Epithelial cell of proximal tubule (primary cell): ENCODE data around the gene SCP2D1. TPM values are rescaled to one million over a fixed set of nuclear protein-coding genes. Genes with fewer than 3 reads are reported as not detected.

ENCODE experiments used
- DNase-seq: peaks from one replicate; pipeline ENCODE4 v3.0.0-alpha.2; 2011; ENCODE audit warnings: low read depth
- H3K4me3 ChIP-seq: 2 replicates; pipeline ENCODE4 v1.5.1; 2011; ENCODE audit warnings: low read depth, mild to moderate bottlenecking, low read length
- total RNA-seq: library from RNA; depleted of rRNA; stranded (reverse); fragments of >200 nt; gene quantifications from 2 replicates; pipeline ENCODE4 v1.2.3, GENCODE V29; 2015
- TF ChIP-seq, protein P1 (sequence below): conservative IDR thresholded peaks from 2 replicates; pipeline ENCODE4 v1.5.1; 2012; ENCODE audit warnings: low read depth, mild to moderate bottlenecking, low read length

Gene SCP2D1
- total RNA-seq, 1 donor from 2014 or later, result not detected

DNA sequence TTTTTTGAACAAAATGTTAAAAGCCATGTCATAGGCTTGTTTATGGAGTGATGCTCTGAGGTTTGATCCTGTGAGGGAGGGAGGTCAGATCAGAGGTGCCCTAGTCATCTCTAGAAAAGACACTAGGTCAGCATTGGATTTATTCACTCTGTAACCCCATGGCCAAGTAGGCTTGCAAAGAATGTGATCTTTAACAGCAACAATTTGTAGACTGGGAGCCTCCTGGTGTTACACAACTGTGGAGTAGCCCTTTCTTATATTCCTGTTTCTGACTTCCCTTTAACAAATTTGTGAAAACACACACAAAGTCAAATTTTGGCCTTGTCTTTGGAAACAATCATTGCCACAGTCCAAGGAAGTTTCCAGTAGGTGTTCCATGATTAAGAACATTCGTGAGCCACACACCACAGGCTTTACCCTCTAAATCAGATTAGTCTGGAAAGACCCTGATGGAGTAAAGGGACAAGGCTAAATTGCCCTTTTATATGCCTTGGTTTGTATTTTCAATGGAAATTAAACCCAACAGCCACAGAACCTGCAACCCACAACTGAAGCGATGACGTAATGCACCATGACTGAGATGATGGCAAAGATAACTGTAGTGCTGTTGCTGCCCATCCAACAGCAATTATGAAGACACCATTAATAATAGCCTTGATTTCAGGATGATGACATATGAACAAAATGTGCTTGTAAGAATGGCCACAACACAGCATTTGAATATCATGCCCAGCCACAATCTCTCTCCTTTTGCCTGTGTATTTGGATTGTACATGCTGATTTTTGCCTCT is 22.1 kb downstream of the SCP2D1 start:
- H3K4me3 ChIP-seq, result no peak overlapping the region
- TF ChIP-seq, protein P1, sequence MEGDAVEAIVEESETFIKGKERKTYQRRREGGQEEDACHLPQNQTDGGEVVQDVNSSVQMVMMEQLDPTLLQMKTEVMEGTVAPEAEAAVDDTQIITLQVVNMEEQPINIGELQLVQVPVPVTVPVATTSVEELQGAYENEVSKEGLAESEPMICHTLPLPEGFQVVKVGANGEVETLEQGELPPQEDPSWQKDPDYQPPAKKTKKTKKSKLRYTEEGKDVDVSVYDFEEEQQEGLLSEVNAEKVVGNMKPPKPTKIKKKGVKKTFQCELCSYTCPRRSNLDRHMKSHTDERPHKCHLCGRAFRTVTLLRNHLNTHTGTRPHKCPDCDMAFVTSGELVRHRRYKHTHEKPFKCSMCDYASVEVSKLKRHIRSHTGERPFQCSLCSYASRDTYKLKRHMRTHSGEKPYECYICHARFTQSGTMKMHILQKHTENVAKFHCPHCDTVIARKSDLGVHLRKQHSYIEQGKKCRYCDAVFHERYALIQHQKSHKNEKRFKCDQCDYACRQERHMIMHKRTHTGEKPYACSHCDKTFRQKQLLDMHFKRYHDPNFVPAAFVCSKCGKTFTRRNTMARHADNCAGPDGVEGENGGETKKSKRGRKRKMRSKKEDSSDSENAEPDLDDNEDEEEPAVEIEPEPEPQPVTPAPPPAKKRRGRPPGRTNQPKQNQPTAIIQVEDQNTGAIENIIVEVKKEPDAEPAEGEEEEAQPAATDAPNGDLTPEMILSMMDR, result no peak
- DNase-seq, result no peak

GRCh38 chr20:18837718-18838117 is 24.1 kb downstream of the SCP2D1 start:
- no peak overlapping the region for H3K4me3 ChIP-seq
- TF ChIP-seq, protein P1, result no peak
- DNase-seq, result no peak

- TF ChIP-seq, protein P1, result no peak
- no peak for DNase-seq
- no peak overlapping the region for H3K4me3 ChIP-seq
Measured at GRCh38 chr20:18839507-18840247, 26.1 kb downstream of the SCP2D1 start.

DNA sequence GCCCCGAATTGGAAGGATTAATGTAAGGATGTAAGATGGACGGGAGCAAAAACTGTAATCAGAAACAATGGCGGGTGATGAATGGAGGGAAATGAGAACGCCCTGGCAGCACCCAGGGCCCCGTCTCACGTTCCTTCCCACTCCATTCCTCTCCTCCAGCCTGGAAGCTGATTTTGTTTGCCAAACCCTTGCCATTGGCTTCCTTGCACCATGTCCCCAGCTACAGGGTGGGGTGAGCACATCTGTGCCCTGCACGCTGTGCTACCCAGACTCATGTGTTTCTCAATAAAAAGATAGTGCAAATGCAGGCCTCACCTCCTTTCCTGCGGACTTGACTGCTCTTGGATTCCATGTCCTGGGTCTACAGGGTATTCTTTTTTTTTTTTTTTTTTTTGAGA is 26.7 kb downstream of the SCP2D1 start:
- TF ChIP-seq, protein P1, result no peak
- no peak for DNase-seq
- H3K4me3 ChIP-seq, result no peak overlapping the region

GRCh38 chr20:18845017-18845416 is 31.4 kb downstream of the SCP2D1 start:
- TF ChIP-seq, protein P1, result no peak
- DNase-seq, result no peak
- no peak overlapping the region for H3K4me3 ChIP-seq

DNA sequence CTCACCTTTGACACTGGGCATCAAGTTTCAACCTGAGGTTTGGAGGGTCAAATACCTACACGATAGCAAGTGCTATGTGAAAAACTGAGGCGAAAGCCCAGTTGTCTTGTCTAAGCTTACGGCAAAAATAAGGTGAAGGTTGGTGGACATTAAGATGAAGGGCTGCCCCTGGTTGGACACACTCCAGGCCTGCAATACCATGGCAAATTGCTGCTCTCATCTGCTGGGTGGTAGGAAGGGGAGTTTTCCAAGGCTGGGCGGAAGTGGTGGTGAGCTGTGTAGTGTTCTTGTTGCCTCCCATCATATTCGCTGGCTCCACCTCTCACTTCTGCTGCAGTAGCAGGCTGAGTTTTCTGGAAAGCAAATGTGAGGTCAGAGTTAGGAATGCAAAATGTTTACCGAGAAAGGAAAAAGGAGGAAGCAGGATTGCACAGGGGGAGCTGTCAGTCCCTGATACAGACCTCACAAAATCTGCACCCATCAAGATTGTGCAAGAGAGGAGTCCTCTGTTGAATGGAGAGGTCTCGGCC is 33.7 kb downstream of the SCP2D1 start:
- TF ChIP-seq, protein P1, result no peak
- DNase-seq, result no peak
- H3K4me3 ChIP-seq, result no peak overlapping the region
